ENCODE results near the gene MITF. TPM values are rescaled to one million over a fixed set of nuclear protein-coding genes. Genes with fewer than 3 reads are reported as not detected.
"Not testable (repeated sequence)": the region's sequence is repeated elsewhere in the genome, so short reads cannot be mapped to it uniquely, and the experiment has no call there.

The MITF gene
- total RNA-seq, 2 donors from 2014 or later = 9.3 to 12.2 TPM

DNA sequence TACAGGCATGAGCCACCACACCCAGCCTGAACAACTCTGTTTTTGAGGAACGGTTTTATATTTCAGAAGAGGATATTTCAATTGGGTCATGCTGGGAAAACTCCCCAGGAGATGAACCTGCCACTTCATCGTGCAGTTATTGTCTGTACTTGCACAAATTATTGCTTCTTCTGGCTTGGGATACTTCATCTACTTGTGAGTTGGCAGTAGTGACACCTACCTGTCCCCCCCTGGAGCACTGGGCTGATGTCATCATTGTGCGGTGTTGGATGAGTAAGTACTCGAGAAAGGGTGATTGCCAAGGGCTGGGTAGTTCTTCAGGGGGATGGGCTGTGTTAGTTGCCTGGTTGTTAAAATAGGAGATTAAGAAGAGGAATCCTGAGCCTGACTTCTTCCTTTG lies 175.1 kb downstream of the MITF start:
- H3K4me1 ChIP-seq = no peaks in the 10 kb centered on the region
- no peak for TF ChIP-seq CTCF (IDR thresholded peaks at IDR 0.05)
- ATAC-seq = no peak
- WGBS, 2 donors = 92 to 95% methylated on average over 4 of the region's 4 CpGs
- H3K27ac ChIP-seq = no peak overlapping the region
- no peaks in the 10 kb centered on the region for H3K9me3 ChIP-seq
- no peaks in the 10 kb centered on the region for H3K27me3 ChIP-seq
- H3K4me3 ChIP-seq = no peak overlapping the region
- intact Hi-C loops (cut with DNase I) = no loop called here
- H3K36me3 ChIP-seq (replicated peaks in 1 of 2; ENCODE audit: insufficient read depth in 1 of 2, low read depth in 2 of 2) = no peaks in the 10 kb centered on the region
- DNase-seq = no peak

- Histone ChIP-seq H3K4me3 (no peak overlapping the region), H3K36me3 (replicated peaks in 1 of 2; ENCODE audit: insufficient read depth in 1 of 2, low read depth in 2 of 2) (no peaks in the 10 kb centered on the region), H3K9me3 (no peaks in the 10 kb centered on the region), H3K27ac (no peak overlapping the region), H3K27me3 (no peaks in the 10 kb centered on the region), H3K4me1 (no peaks in the 10 kb centered on the region)
- ATAC-seq (no peak), DNase-seq (no peak)
- no peak for TF ChIP-seq CTCF (IDR thresholded peaks at IDR 0.05)
- TF ChIP-seq POLR2A (IDR thresholded peaks at IDR 0.05) = no peak
- intact Hi-C loops (cut with DNase I) = no loop called here
These were observed 176.5 kb downstream of the MITF start for GRCh38 chr3:69915726-69916125.

DNA sequence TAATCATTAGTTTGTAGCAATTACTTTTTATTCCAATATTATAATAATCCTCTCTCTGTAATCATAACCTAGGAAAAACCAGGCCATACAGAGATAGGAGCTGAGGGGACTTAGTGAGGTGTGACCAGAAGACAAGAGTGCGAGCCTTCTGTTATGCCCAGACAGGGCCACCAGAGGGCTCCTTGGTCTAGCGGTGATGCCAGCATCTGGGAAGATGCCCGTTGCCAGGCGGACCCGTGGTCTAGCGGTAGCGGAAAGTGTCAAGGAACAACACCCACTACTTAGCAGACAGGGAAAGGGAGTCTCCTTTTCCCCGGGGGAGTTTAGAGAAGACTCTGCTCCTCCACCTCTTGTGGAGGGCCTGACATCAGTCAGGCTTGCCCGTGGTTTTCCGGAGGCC lies 180.7 kb downstream of the MITF start:
- ATAC-seq; H3K27ac ChIP-seq; H3K4me1 ChIP-seq; intact Hi-C loops (cut with DNase I); H3K27me3 ChIP-seq; H3K36me3 ChIP-seq (replicated peaks in 1 of 2; ENCODE audit: insufficient read depth in 1 of 2, low read depth in 2 of 2); H3K4me3 ChIP-seq; DNase-seq; H3K9me3 ChIP-seq: not testable (repeated sequence)
- 78 to 89% methylated on average over 10 of the region's 10 CpGs for WGBS, 2 donors

GRCh38 chr3:69921651-69922050 lies 182.4 kb downstream of the MITF start:
- Histone ChIP-seq H3K36me3 (replicated peaks in 1 of 2; ENCODE audit: insufficient read depth in 1 of 2, low read depth in 2 of 2) (no peaks in the 10 kb centered on the region), H3K4me1 (peaks cover 5% of the 10 kb centered on the region), H3K27me3 (no peaks in the 10 kb centered on the region), H3K9me3 (no peaks in the 10 kb centered on the region), H3K27ac (no peak overlapping the region), H3K4me3 (no peak overlapping the region)
- intact Hi-C loops (cut with DNase I) = no loop called here
- no peak for DNase-seq
- WGBS, 2 donors = 93 to 96% methylated on average over 6 of the region's 6 CpGs
- TF ChIP-seq POLR2A (IDR thresholded peaks at IDR 0.05) (no peak), CTCF (IDR thresholded peaks at IDR 0.05) (no peak)
- ATAC-seq = no peak

DNA sequence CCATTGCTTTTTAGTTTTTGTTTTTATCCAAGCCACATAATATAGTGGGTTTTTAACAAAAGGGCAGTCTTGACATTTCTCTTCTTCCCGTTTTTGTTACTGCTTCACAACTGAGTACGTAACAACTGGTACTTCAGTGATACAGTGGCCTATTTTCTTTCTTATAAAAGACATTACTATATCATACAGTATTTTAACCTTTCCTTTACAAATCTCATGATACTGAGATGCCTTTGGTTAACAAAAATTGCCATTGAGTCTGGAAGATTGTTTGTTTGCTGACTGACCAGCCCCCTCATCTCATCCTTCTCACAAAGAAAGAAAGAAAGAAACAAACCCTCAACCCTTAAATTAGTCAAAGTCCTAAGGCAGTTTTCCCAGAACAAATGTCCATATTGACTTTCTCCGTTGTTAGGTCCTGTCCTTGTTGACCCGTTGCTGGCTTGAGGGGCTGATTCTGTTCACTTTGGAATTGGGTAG lies 183.3 kb downstream of the MITF start:
- intact Hi-C loops (cut with DNase I) = no loop called here
- Histone ChIP-seq H3K36me3 (replicated peaks in 1 of 2; ENCODE audit: insufficient read depth in 1 of 2, low read depth in 2 of 2) (no peaks in the 10 kb centered on the region), H3K4me1 (peaks cover 6% of the 10 kb centered on the region), H3K4me3 (no peak overlapping the region), H3K27me3 (no peaks in the 10 kb centered on the region), H3K9me3 (no peaks in the 10 kb centered on the region), H3K27ac (no peak overlapping the region)
- TF ChIP-seq POLR2A (IDR thresholded peaks at IDR 0.05) (no peak), CTCF (IDR thresholded peaks at IDR 0.05) (no peak)
- ATAC-seq (no peak), DNase-seq (no peak)
- WGBS, 2 donors = 83 to 90% methylated on average over 4 of the region's 4 CpGs
